ENCODE measurements around the gene TARDBP. TPM values are rescaled to one million over a fixed set of nuclear protein-coding genes. Genes with fewer than 3 reads are reported as not detected.
"Not testable (repeated sequence)": the region's sequence is repeated elsewhere in the genome, so short reads cannot be mapped to it uniquely, and the experiment has no call there.

The TARDBP gene
- total and polyA plus RNA-seq, 8 donors: 68.8 to 243 (median 118) TPM

GRCh38 chr1:10989095-10989494 lies 23.4 kb upstream of the TARDBP start:
- WGBS, 5 donors: 87 to 95% (median 88%) methylated on average over 5 of the region's 5 CpGs
- no peaks in the 10 kb centered on the region for H3K4me1 ChIP-seq

GRCh38 chr1:10989920-10990516 lies 22.4 kb upstream of the TARDBP start:
- intact Hi-C loops (cut with DNase I; ENCODE audit: low total_unique reads); H3K27me3 ChIP-seq; H3K4me1 ChIP-seq; H3K36me3 ChIP-seq; H3K4me3 ChIP-seq; H3K9me3 ChIP-seq; DNase-seq; H3K27ac ChIP-seq: not testable (repeated sequence)
- 73 to 78% (median 75%) methylated on average over 6 of the region's 6 CpGs for WGBS, 5 donors

More at GRCh38 chr1:10989095-10989494, 23.4 kb upstream of the TARDBP start:
- H3K27ac ChIP-seq: no peak overlapping the region
- H3K4me3 ChIP-seq: no peak overlapping the region
- intact Hi-C loops (cut with DNase I; ENCODE audit: low total_unique reads): no loop called here
- H3K36me3 ChIP-seq: no peaks in the 10 kb centered on the region
- H3K27me3 ChIP-seq: no peaks in the 10 kb centered on the region
- DNase-seq: no peak
- no peaks in the 10 kb centered on the region for H3K9me3 ChIP-seq
- TF ChIP-seq EP300 (IDR thresholded peaks at IDR 0.05) (no peak), CTCF (IDR thresholded peaks at IDR 0.05) (no peak), POLR2AphosphoS5 (IDR thresholded peaks at IDR 0.05) (no peak), POLR2A (IDR thresholded peaks at IDR 0.05) (no peak)

- no peak for TF ChIP-seq EP300 (IDR thresholded peaks at IDR 0.05)
- TF ChIP-seq CTCF (IDR thresholded peaks at IDR 0.05): no peak
- TF ChIP-seq POLR2A (IDR thresholded peaks at IDR 0.05): no peak
- TF ChIP-seq POLR2AphosphoS5 (IDR thresholded peaks at IDR 0.05): no peak
- DNase-seq: no peak
- WGBS, 5 donors: 84 to 95% (median 95%) methylated on average over 7 of the region's 7 CpGs
- H3K27me3 ChIP-seq: no peaks in the 10 kb centered on the region
- no peak overlapping the region for H3K27ac ChIP-seq
- no peaks in the 10 kb centered on the region for H3K36me3 ChIP-seq
- H3K4me3 ChIP-seq: no peak overlapping the region
- H3K9me3 ChIP-seq: no peaks in the 10 kb centered on the region
- no peaks in the 10 kb centered on the region for H3K4me1 ChIP-seq
- intact Hi-C loops (cut with DNase I; ENCODE audit: low total_unique reads): no loop called here
These were observed 21.6 kb upstream of the TARDBP start for GRCh38 chr1:10990828-10991227.

- 88 to 98% (median 91%) methylated on average over 2 of the region's 2 CpGs for WGBS, 5 donors
- H3K9me3 ChIP-seq; H3K4me3 ChIP-seq; H3K4me1 ChIP-seq; H3K27ac ChIP-seq; H3K36me3 ChIP-seq; intact Hi-C loops (cut with DNase I; ENCODE audit: low total_unique reads); DNase-seq; H3K27me3 ChIP-seq: not testable (repeated sequence)
These were observed 20.4 kb upstream of the TARDBP start for GRCh38 chr1:10992004-10992403.

GRCh38 chr1:10992864-10993263 lies 19.6 kb upstream of the TARDBP start:
- Histone ChIP-seq H3K9me3 (no peaks in the 10 kb centered on the region), H3K4me1 (no peaks in the 10 kb centered on the region), H3K36me3 (no peaks in the 10 kb centered on the region), H3K27me3 (no peaks in the 10 kb centered on the region), H3K4me3 (no peak overlapping the region), H3K27ac (no peak overlapping the region)
- 44 to 67% (median 54%) methylated on average over 4 of the region's 4 CpGs for WGBS, 5 donors
- TF ChIP-seq EP300 (IDR thresholded peaks at IDR 0.05) (no peak), POLR2A (IDR thresholded peaks at IDR 0.05) (no peak), CTCF (IDR thresholded peaks at IDR 0.05) (no peak), POLR2AphosphoS5 (IDR thresholded peaks at IDR 0.05) (no peak)
- no peak for DNase-seq
- intact Hi-C loops (cut with DNase I; ENCODE audit: low total_unique reads): no loop called here
